ENCODE measurements around the gene RABL2A.
A peak's percentile ranks its signal among the peaks of the same experiment; 100 is the strongest.
"Not testable (repeated sequence)": the region's sequence is repeated elsewhere in the genome, so short reads cannot be mapped to it uniquely, and the experiment has no call there.

Gene RABL2A

GRCh38 chr2:113602040-113602769 is 24.9 kb upstream of the RABL2A start:
- not testable (repeated sequence) for DNase-seq (ENCODE audit: low read depth); H3K4me3 ChIP-seq (ENCODE audit: low read depth, low read length)
- TF ChIP-seq CTCF (IDR thresholded peaks at IDR 0.05; ENCODE audit: control insufficient read depth, extremely low read depth, insufficient read depth), result peak; percentile 42

GRCh38 chr2:113602869-113603466 is 24.1 kb upstream of the RABL2A start:
- TF ChIP-seq CTCF (IDR thresholded peaks at IDR 0.05; ENCODE audit: control insufficient read depth, extremely low read depth, insufficient read depth), result no peak
- no peak for DNase-seq (ENCODE audit: low read depth)
- peak overlapping the region; percentile 72 for H3K4me3 ChIP-seq (ENCODE audit: low read depth, low read length)

GRCh38 chr2:113603467-113604084 is 23.5 kb upstream of the RABL2A start:
- H3K4me3 ChIP-seq (ENCODE audit: low read depth, low read length), result peak overlapping the region; percentile 72
- peak; percentile 70 for DNase-seq (ENCODE audit: low read depth)

GRCh38 chr2:113604085-113604477 is 23.0 kb upstream of the RABL2A start:
- H3K4me3 ChIP-seq (ENCODE audit: low read depth, low read length), result peak overlapping the region; percentile 53
- peak; percentile 93 for TF ChIP-seq CTCF (IDR thresholded peaks at IDR 0.05; ENCODE audit: control insufficient read depth, extremely low read depth, insufficient read depth)
- peak; percentile 85 for DNase-seq (ENCODE audit: low read depth)

GRCh38 chr2:113604661-113605060 is 22.4 kb upstream of the RABL2A start:
- DNase-seq (ENCODE audit: low read depth); H3K4me3 ChIP-seq (ENCODE audit: low read depth, low read length): not testable (repeated sequence)

- not testable (repeated sequence) for DNase-seq (ENCODE audit: low read depth); H3K4me3 ChIP-seq (ENCODE audit: low read depth, low read length)
Measured at GRCh38 chr2:113606036-113606435, 21.0 kb upstream of the RABL2A start.

GRCh38 chr2:113609822-113610221 is 17.2 kb upstream of the RABL2A start:
- not testable (repeated sequence) for H3K4me3 ChIP-seq (ENCODE audit: low read depth, low read length); DNase-seq (ENCODE audit: low read depth)

- not testable (repeated sequence) for DNase-seq (ENCODE audit: low read depth); H3K4me3 ChIP-seq (ENCODE audit: low read depth, low read length)
Measured at GRCh38 chr2:113621002-113621401, 6.1 kb upstream of the RABL2A start.

- H3K4me3 ChIP-seq (ENCODE audit: low read depth, low read length), result peak overlapping the region; percentile 4
Measured at GRCh38 chr2:113625906-113626305, 1.2 kb upstream of the RABL2A start.

GRCh38 chr2:113632849-113633345 is 5.8 kb downstream of the RABL2A start:
- not testable (repeated sequence) for DNase-seq (ENCODE audit: low read depth); H3K4me3 ChIP-seq (ENCODE audit: low read depth, low read length)

More at GRCh38 chr2:113625906-113626305, 1.2 kb upstream of the RABL2A start:
- DNase-seq (ENCODE audit: low read depth), result not testable (repeated sequence)

GRCh38 chr2:113635358-113635757 is 8.3 kb downstream of the RABL2A start:
- not testable (repeated sequence) for DNase-seq (ENCODE audit: low read depth); H3K4me3 ChIP-seq (ENCODE audit: low read depth, low read length)

GRCh38 chr2:113636226-113636625 is 9.2 kb downstream of the RABL2A start:
- H3K4me3 ChIP-seq (ENCODE audit: low read depth, low read length); DNase-seq (ENCODE audit: low read depth): not testable (repeated sequence)

GRCh38 chr2:113638084-113638483 is 11.0 kb downstream of the RABL2A start:
- not testable (repeated sequence) for H3K4me3 ChIP-seq (ENCODE audit: low read depth, low read length); DNase-seq (ENCODE audit: low read depth)

GRCh38 chr2:113646217-113646616 is 19.2 kb downstream of the RABL2A start:
- H3K4me3 ChIP-seq (ENCODE audit: low read depth, low read length); DNase-seq (ENCODE audit: low read depth): not testable (repeated sequence)

Measured in LNCaP clone FGC (cell line).